ENCODE results near the gene DNMT1. TPM values are rescaled to one million over a fixed set of nuclear protein-coding genes. Genes with fewer than 3 reads are reported as not detected.

Gene DNMT1
- total RNA-seq, 1 experiment from 2014 or later = 227 TPM

- WGBS (ENCODE audit: extremely low coverage, insufficient read length, low lambda C conversion rate) = no CpG with 5 or more reads among the region's 19 CpGs
- no peaks in the 10 kb centered on the region; the same call in 1 of the 2 replicates for H3K27me3 Mint-ChIP-seq (ENCODE audit: low read depth)
Measured at GRCh38 chr19:10113592-10113963, 81.2 kb downstream of the DNMT1 start.

More at GRCh38 chr19:10113592-10113963, 81.2 kb downstream of the DNMT1 start:
- Mint-ChIP-seq H3K9me3 (no peaks in the 10 kb centered on the region; a peak in 1 of 5 replicates), H3K4me1 (peaks cover 3 to 7% of the 10 kb centered on the region in 2 experiments), H3K4me3 (no peak overlapping the region), H3K27ac (peak overlapping the region in 1 of 3 experiments; percentile 49; a peak in 1 of 7 replicates), H3K36me3 (ENCODE audit: insufficient read depth in 1 of 3, low read depth in 3 of 3) (peaks cover 30 to 78% (median 58%) of the 10 kb centered on the region in 3 experiments; a peak in 6 of 7 replicates)
- Histone ChIP-seq H2BK15ac (ENCODE audit: low read depth, low read length) (no peak overlapping the region), H4K8ac (replicated peaks; ENCODE audit: insufficient read length, low read depth, low read length) (no peak overlapping the region), H3K9ac (ENCODE audit: extremely low read depth, insufficient read length, low read length) (no peak overlapping the region), H3K4me2 (ENCODE audit: insufficient read depth, insufficient read length, low read length) (no peak overlapping the region), H4K5ac (ENCODE audit: insufficient read length, low read depth, low read length) (no peak overlapping the region), H3K79me2 (ENCODE audit: insufficient read depth, low read length) (no peaks in the 10 kb centered on the region), H3K9me3 (ENCODE audit: control insufficient read depth, low read depth, low read length) (no peaks in the 10 kb centered on the region), H2AK5ac (ENCODE audit: insufficient read length, low read length) (no peak overlapping the region), H3K18ac (ENCODE audit: insufficient read length, low read depth, low read length) (no peak overlapping the region), H4K91ac (ENCODE audit: insufficient read length, low read depth, low read length) (no peak overlapping the region), H4K20me1 (ENCODE audit: control insufficient read depth, insufficient read depth, insufficient read length) (no peaks in the 10 kb centered on the region), H3K4me1 (ENCODE audit: insufficient read depth, low read length) (no peaks in the 10 kb centered on the region), H3K23me2 (ENCODE audit: insufficient read length, low read depth, low read length, poor library complexity, severe bottlenecking) (no peaks in the 10 kb centered on the region), H3K79me1 (ENCODE audit: insufficient read depth, low read depth, low read length, poor library complexity, severe bottlenecking) (no peaks in the 10 kb centered on the region), H3K27ac (ENCODE audit: insufficient read length, low read depth, low read length) (no peak overlapping the region), H2BK120ac (ENCODE audit: low read depth, low read length, poor library complexity, severe bottlenecking) (no peak overlapping the region), H3K14ac (ENCODE audit: insufficient read depth, low read length) (no peak overlapping the region), H3K56ac (ENCODE audit: insufficient read length, low read depth, low read length) (no peak overlapping the region), H2AFZ (ENCODE audit: low read length) (no peak overlapping the region), H2BK5ac (ENCODE audit: insufficient read length, low read length) (no peak overlapping the region), H3K4ac (ENCODE audit: low read depth, low read length) (no peak overlapping the region), H2BK12ac (ENCODE audit: insufficient read length, low read depth, low read length) (no peak overlapping the region), H3T11ph (ENCODE audit: low read length) (no peak overlapping the region), H3K27me3 (ENCODE audit: insufficient read depth, low read length) (no peaks in the 10 kb centered on the region), H2BK20ac (ENCODE audit: low read depth, low read length, poor library complexity, severe bottlenecking) (no peak overlapping the region), H3K23ac (ENCODE audit: insufficient read length, low read depth, low read length) (no peak overlapping the region)
- no peak; the same call in 2 of the 3 replicates for TF ChIP-seq CTCF (conservative IDR thresholded peaks at IDR 0.05)
- peak; percentile 59 for DNase-seq

Measured in H9 (cell line).